ENCODE measurements around the gene FRMD1. TPM values are rescaled to one million over a fixed set of nuclear protein-coding genes. Genes with fewer than 3 reads are reported as not detected.

FRMD1 gene
- total RNA-seq, 1 donor from 2014 or later, result 0.09 TPM

DNA sequence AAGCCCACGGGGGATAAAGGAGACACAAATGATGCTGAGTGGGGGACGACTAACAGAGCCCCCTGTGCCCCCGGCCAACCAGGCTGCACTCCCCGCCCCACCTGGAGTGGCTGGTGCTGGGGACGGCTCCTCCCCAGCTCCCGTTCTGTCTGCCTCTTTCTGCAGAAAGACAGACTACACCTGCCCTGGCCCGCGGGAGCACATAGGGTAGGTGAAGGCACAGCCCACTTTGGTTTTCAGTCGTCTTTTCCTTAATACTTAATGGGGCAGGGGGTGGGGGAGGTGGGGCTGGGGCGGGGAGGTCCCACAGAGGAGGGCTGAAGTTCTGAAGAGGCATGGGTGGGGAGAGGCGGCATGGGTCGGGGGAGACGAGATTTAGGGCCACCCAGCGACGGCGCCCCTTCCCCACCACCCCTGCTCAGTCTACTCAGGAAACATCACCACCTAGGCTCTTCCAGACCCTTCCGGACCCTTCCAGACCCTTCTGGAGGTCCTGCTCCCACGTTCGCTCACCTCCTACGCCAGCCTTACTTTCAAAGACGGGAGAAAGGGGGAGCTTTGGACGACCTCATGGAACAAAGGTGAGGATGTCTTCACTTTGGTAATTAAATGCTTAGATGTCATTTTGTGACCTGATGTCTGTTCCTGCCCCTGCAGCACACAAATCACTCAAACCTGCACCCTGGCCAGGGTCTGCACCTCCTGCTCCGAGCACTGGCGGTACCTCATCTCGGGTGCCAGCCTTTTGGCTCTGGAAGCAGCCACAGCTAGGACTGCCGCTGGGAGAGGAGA, 21.2 kb upstream of the FRMD1 start:
- no peaks in the 10 kb centered on the region for H3K4me1 ChIP-seq
- DNase-seq, result peak; percentile 44
- H3K9me3 ChIP-seq, result no peaks in the 10 kb centered on the region
- H3K27ac ChIP-seq, result no peak overlapping the region
- TF ChIP-seq, protein P1, sequence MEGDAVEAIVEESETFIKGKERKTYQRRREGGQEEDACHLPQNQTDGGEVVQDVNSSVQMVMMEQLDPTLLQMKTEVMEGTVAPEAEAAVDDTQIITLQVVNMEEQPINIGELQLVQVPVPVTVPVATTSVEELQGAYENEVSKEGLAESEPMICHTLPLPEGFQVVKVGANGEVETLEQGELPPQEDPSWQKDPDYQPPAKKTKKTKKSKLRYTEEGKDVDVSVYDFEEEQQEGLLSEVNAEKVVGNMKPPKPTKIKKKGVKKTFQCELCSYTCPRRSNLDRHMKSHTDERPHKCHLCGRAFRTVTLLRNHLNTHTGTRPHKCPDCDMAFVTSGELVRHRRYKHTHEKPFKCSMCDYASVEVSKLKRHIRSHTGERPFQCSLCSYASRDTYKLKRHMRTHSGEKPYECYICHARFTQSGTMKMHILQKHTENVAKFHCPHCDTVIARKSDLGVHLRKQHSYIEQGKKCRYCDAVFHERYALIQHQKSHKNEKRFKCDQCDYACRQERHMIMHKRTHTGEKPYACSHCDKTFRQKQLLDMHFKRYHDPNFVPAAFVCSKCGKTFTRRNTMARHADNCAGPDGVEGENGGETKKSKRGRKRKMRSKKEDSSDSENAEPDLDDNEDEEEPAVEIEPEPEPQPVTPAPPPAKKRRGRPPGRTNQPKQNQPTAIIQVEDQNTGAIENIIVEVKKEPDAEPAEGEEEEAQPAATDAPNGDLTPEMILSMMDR (IDR thresholded peaks at IDR 0.05), result no peak
- H3K36me3 ChIP-seq, result no peaks in the 10 kb centered on the region
- H3K27me3 ChIP-seq, result peaks cover 52% of the 10 kb centered on the region
- H3K4me3 ChIP-seq, result no peak overlapping the region
- intact Hi-C loops (cut with DNase I), result no loop called here
- no peak for ATAC-seq

GRCh38 chr6:168099201-168100010, 20.4 kb upstream of the FRMD1 start:
- H3K4me1 ChIP-seq, result no peaks in the 10 kb centered on the region
- H3K27ac ChIP-seq, result no peak overlapping the region
- no peak for ATAC-seq
- TF ChIP-seq, protein P1 (IDR thresholded peaks at IDR 0.05), result no peak
- peak; percentile 40 for DNase-seq
- no peaks in the 10 kb centered on the region for H3K9me3 ChIP-seq
- peaks cover 45% of the 10 kb centered on the region for H3K27me3 ChIP-seq
- intact Hi-C loops (cut with DNase I), result no loop called here
- H3K36me3 ChIP-seq, result no peaks in the 10 kb centered on the region
- no peak overlapping the region for H3K4me3 ChIP-seq

DNA sequence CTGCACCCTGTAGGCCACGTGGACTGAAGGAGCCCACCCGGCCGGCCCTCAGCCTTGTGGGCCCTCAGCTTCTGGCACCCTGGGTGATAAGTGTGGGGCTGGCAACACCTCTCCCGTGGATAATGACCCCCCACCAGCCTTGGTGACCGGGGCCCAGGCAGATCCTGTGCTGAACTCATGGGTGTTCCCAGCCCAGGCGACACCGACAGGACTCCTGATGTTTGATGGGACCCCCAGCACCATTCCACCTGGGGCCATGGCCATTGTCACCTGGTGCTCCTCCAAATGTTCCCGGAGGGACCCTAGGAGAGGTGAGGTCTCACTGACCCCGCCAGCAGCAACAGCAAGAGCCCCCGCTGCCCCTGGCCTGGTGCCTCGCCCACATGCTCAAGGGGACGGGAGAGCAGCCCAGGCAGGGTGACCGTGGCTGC, 19.4 kb upstream of the FRMD1 start:
- H3K9me3 ChIP-seq, result no peaks in the 10 kb centered on the region
- H3K4me3 ChIP-seq, result no peak overlapping the region
- no peak overlapping the region for H3K27ac ChIP-seq
- intact Hi-C loops (cut with DNase I), result no loop called here
- no peaks in the 10 kb centered on the region for H3K4me1 ChIP-seq
- peaks cover 40% of the 10 kb centered on the region for H3K27me3 ChIP-seq
- ATAC-seq (no peak), DNase-seq (peak; percentile 39)
- TF ChIP-seq, protein P1 (IDR thresholded peaks at IDR 0.05), result no peak
- H3K36me3 ChIP-seq, result no peaks in the 10 kb centered on the region

DNA sequence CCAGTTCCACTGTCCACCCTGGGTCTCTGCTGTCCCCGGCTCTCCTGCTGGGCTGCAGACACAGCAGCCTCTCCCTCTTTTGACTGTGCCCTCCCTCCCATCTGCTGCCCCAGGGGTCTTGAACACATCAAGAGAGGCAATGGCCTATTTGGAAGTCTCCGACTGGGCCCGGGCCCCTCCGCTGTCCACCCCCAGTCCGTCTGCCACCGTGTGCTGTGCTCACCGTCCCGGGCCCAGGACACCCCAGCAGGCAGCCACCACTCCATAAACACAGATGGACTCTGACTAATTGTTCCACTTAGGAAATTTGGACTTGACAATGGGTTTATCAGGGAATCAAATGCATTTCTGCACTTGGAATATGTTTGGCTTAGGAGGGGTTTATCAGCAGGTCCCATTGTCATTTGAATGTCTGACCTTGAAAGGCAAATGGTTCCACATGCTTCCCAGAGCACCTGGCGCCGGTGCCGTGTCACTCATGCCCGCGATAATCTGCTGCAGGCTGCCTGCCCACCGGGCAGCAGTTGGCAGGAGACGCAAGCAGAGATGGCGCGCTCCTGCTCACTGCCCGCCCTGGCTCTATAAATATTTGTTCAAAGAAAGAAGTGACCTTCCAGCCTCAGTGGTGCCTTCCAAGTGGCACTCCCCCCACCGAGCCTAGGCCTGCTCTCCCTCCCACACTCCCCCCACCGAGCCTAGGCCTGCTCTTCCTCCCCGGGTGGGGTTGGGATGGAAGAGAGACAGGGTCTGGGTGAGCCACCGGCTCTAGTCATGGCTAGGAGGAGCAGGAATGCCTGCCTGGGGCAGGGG, 18.8 kb upstream of the FRMD1 start:
- Histone ChIP-seq H3K4me3 (no peak overlapping the region), H3K27ac (no peak overlapping the region), H3K9me3 (no peaks in the 10 kb centered on the region), H3K4me1 (no peaks in the 10 kb centered on the region), H3K36me3 (no peaks in the 10 kb centered on the region), H3K27me3 (peaks cover 36% of the 10 kb centered on the region)
- intact Hi-C loops (cut with DNase I), result no loop called here
- DNase-seq (no peak), ATAC-seq (no peak)
- TF ChIP-seq, protein P1 (IDR thresholded peaks at IDR 0.05), result no peak

GRCh38 chr6:168097221-168097620, 18.2 kb upstream of the FRMD1 start:
- DNase-seq, result no peak
- Histone ChIP-seq H3K4me1 (no peaks in the 10 kb centered on the region), H3K27ac (no peak overlapping the region), H3K9me3 (no peaks in the 10 kb centered on the region), H3K36me3 (no peaks in the 10 kb centered on the region), H3K27me3 (peaks cover 30% of the 10 kb centered on the region), H3K4me3 (no peak overlapping the region)
- TF ChIP-seq, protein P1 (IDR thresholded peaks at IDR 0.05), result no peak
- intact Hi-C loops (cut with DNase I), result no loop called here
- no peak for ATAC-seq

Data from upper lobe of right lung (tissue), 1 donor.